Measurements from ENCODE around the gene CDS2.

- TF ChIP-seq CTCF (conservative IDR thresholded peaks at IDR 0.05; ENCODE audit: low read depth, low read length): no peak
- TF ChIP-seq EZH2phosphoT487 (IDR thresholded peaks at IDR 0.05; ENCODE audit: borderline replicate concordance, low read length): no peak
These were observed 66.0 kb downstream of the CDS2 start for GRCh38 chr20:5192570-5193431.
